Activated T-helper 1 cell treated with anti-CD3 and anti-CD28 coated beads, Interleukin-2, amount 50 U/mL, for 16 hours (primary cell): ENCODE data around the gene SIPA1L3.
"Not testable (repeated sequence)": the region's sequence is repeated elsewhere in the genome, so short reads cannot be mapped to it uniquely, and the experiment has no call there.

Source experiments
- DNase-seq, 2 donors: peaks; one replicate each; pipeline ENCODE4 v3.0.0-alpha.2; 2020; ENCODE audit warnings: low read depth in 1 of 2, low spot score in 1 of 2

SIPA1L3 gene

DNA sequence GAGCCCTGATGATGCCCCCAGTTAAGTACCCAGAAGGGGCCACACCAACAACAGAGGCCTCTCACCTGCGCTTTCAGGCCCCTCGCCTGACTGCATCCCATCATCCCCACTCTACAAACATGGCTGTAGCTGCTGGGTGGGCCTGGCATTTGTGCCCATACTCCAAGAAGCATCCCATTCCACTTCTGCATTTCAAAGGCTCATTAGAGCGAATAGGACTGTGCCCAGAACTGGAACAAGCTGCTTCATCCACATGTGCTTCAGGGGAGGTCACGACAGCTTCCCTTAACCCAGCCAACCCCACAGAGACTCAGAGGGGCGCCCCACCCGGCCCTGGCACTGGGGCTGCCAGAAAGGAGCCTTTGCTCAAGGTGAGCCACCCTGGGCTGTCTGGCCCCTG, 156.9 kb downstream of the SIPA1L3 start:
- no peak for DNase-seq

DNA sequence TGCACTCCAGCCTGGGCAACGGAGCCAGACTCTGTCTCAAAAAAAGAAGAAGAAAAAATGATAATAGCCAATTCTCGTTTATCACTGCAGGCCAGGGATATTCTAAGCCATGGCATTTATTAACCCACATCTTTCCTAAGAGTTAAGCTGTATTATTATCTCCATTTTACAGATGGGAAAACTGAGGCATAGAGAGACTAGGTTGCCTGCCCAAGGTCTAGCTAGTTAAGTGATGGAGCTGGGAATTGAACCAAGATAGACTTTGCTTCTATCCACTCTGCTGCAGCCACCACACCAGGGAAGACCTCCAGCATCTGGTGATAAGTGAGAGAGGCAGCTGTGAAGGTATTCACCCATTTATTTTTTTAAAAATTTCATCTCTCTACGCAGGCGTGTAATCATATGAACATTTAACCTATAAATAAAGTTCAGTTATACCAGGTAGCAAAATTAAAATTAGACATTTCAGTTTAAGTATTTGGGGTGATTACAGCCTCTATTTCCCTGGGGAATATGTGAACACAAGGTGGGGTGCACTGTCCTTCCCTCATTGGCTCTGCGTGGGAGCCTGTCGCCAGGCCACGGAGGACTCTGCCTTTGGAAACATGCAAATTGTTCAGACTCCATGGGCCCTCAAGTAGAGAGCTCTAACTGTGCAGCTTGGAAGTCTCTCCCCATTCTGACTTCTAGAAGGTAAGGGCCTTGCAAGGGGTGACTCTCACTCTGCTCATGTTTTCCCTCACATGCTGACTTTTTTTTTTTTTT, 157.8 kb downstream of the SIPA1L3 start:
- no peak for DNase-seq

DNA sequence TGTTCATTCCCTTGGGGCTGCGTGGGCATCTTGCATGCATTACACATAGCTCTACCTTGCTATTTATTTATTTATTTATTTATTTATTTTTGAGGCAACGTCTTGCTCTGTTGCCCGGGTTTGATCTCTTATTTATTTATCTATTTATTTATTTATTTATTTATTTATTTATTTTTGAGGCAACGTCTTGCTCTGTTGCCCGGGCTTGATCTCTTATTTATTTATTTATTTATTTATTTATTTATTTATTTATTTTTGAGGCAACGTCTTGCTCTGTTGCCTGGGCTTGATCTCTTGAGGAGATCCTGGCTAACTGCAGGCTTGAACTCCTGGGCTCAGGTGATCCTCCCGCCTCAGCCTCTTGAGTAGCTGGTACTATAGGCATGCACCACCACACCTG, 158.8 kb downstream of the SIPA1L3 start:
- not testable (repeated sequence) for DNase-seq

DNA sequence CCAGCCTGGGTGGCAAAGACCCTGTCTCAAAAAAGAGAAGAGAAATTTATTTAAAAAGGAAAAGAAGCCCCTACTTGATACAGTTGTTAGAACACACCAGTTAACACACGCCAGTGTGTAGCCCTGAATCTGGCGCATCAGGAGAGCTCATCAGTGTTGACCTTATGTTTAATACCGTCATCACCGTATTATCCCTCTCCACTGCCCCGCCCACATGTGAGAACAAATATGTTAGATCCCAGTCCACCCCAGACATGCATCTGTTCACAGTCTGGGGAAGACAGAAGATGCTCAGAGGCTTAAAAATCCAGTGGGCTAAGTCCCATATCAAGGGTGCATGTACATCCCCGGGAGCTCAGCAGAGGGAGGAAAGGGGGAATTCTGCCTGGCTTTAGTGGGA, 161.8 kb downstream of the SIPA1L3 start:
- DNase-seq, result no peak

DNA sequence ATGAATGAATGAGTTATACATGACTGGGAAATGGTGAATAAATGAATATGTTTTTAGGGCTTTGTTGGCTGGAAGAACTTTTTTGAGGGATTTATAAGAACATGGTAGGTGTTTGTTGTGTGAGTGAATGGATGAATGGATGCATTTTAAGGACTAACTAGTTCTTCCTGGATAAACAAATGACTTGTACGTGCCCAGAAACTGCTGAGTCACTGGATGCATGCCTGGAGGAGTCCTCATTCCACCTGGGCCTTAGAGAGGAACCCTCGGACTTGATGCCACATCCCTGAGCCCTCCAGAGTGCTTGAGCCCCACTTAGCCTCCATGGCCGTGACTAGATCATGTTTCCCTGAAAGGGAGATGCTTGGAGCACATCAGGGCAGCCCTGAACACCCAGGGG, 163.6 kb downstream of the SIPA1L3 start:
- DNase-seq, result no peak

DNA sequence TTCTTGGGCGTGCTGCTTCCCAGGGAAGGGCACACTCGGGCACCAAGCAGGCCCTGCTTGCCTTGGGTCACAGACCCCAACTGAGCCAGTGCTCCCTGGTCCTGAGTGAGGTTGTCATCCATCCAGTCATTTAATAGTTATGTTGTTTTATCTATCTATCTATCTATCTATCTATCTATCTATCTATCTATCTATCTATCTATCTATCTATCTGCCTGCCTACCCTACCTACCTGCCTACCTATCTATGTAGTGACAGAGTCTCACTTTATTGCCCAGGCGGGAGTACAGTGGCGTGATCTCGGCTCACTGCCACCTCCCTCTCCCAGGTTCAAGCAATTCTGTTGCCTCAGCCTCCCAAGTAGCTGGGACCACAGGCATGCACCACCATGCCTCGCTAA, 164.0 kb downstream of the SIPA1L3 start:
- DNase-seq, result not testable (repeated sequence)

DNA sequence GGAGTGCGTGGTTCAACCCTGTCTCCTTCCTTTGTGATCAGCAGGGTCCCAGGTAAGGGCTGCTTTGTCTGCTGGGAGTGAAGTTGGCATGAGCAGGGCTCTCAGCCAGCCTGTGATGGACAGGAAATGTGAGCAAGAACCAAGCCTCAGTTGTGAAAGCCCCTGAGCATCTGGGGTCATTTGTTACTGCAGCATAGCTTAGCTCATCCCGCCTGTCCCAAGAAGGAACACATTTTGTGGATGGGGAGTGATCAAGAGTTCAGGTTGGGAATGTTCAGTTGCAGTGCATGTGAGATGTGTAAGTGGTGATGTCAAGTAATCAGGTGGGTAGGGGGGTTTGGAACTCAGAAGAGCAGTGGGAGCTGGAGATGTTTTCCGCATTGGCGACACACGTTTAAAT, 164.6 kb downstream of the SIPA1L3 start:
- no peak for DNase-seq

DNA sequence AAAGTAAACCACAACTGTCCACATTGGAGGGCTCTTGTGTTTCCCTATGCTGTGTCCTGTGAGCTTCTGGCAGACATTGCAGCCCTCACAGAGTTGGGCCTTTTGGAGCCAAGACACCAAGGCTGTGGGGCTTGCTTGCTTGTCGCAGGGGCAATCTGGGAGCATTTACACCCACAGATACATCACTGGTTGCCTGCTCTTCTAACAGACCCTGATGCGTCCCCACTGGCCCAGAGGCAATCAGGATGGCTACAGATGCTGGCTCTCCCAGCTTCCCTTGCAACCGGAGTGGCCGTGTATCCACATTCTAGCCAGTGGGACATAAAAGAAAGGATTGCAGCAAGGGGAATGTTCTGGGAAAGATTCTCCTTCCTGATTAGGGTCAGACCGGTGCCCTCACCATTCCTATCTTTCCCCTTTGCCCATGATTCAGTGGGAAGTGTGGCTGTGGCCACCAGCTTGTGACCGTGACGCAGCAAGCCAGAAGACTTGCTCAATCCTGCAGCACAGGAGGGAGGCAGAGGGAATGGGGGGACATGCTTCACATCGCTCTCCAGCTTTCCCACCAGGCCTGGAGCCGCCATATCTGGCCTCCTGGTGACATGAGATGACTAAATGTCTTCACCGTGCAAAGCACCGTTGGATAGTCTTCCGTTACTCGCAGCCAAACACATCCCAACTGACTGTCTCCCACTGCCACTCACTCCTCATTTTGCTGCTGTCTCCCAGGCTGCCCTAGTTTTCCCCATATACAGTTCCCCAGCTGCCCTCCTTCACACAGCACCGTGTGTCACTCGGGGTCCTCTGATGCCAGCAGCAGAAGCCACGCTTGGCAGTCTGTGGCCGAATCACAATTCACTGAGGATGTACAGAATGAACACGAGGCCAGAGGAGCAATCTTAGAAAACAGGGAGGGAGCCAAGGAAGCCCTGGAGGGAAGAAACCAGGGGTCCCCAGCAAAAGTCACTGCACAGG, 166.1 kb downstream of the SIPA1L3 start:
- DNase-seq, result no peak

DNA sequence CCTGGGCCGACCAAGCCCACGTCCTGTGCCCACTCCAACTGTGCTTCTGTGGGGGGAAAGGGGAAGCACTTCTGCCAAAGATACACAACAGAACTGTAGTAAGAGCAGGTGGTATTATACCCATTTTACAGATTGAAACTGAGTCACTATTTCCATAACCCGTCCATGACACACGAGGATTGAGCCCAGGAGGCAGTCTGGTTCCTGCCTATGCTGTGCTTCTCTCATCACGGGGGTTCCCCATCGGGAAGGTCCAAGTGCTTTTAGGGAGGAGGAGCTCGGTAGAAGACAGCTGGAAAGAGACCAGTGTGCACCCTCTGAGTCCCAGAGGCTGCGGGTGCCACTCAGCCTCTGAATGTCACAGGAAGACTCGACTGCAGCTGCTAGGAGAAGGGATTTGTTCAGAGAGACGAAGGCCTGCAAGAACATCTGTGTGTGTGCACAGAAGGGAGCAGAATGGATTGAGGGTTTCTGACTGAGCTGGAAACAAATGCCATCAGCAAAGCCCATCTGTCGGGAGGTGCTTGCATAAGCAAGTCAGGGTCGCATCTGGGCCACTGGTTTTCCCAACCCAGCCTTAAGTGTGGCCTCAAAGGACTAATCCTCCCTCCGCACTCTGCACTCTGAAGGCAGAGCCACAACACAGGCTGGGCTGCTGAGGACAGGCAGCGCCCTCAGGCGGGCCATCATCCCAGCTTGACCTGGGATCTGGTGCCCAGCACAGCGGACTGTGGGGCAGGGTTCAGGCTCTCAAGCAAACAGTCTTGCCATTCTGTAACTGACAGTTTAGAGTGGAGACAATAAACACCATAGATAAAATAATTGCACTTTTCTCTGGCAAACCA, 167.1 kb downstream of the SIPA1L3 start:
- DNase-seq, result no peak

DNA sequence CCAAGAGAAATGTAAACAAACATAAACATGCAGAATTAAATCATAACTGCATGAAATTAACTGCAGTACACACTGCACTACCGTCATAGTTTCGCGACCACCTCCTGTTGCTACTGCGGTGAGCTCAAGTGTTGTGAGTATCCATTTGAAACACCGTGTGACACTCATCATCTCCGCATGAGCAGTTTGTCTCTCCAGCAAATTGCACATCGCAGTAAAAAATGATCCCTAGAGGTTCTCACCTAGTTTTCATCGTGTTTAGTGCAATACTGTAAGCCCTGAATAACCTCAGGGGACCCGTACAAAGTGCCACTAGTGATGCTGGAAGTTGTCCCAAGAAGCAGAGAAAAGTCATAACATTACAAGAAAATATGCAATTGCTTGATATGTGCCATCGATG, 169.3 kb downstream of the SIPA1L3 start:
- no peak for DNase-seq

DNA sequence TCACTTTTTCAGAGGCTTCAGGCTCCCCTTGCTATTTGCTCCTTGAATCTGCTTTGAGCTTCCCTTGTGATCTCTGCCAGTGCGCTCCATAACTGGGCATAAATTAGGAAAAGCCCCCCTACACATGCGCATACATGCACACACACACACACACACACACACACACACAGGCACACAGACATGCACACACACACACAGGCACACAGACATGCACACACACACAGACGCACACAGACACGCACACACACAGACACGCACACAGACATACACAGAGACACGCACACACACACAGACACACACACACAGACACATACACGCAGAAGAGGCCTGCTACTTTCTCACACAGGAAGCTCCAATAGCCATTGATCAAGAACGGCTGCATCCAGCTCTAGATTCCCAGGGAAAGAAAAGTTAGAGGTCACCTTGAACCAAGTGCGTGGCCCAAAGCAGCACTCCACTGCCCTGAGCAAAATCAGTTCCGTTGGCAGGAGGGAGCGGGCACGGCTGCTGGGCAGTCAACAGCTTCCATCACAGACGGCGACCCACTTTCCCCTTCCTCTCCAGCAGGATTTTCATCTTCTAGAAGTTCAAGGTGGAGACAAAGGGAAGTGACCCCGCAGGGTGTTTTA, 171.4 kb downstream of the SIPA1L3 start:
- no peak for DNase-seq

DNA sequence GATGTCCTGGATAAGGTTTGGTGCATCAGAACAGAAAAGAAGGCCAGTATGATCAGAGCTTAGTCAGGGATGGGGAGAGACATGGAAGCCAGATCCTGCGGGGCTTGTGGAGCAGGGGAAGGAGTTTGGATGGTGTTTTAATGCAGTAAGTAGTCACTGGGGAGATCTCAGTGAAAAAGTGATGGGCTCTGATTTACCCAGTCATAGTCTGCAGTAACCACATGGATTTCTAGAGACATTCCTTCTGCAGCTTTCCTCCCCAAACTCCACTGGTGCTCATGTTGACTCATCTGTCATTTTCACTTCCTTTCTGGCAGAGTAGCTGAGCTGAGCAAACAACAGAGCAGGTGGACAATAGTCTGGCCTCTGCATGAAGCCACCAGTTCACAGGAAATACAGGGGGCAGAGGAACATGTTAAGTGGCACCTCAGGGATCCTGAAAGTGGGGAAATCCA, 172.9 kb downstream of the SIPA1L3 start:
- DNase-seq, result no peak

DNA sequence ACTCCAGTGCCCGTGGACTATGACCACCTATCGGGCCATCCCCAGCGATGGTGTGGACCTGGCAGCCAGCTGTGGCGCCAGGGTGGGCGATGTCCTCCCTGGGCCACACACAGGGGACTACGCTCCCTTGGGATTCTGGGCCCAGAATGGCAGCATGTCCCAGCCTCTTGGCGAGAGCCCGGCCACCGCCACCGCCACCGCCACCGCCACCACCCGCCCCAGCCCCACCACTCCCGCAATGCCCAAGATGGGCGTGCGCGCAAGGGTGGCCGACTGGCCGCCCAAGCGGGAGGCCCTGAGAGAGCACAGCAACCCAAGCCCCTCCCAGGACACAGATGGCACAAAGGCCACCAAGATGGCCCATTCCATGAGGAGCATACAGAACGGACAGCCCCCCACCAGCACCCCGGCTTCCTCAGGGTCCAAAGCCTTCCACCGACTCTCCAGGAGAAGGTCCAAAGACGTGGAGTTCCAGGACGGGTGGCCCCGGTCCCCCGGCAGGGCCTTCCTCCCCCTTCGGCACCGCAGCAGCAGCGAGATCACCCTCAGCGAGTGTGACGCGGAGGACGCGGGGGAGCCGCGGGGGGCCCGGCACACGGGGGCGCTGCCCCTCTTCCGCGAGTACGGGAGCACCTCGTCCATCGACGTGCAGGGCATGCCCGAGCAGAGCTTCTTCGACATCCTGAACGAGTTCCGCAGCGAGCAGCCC, 174.7 kb downstream of the SIPA1L3 start:
- DNase-seq, result no peak

DNA sequence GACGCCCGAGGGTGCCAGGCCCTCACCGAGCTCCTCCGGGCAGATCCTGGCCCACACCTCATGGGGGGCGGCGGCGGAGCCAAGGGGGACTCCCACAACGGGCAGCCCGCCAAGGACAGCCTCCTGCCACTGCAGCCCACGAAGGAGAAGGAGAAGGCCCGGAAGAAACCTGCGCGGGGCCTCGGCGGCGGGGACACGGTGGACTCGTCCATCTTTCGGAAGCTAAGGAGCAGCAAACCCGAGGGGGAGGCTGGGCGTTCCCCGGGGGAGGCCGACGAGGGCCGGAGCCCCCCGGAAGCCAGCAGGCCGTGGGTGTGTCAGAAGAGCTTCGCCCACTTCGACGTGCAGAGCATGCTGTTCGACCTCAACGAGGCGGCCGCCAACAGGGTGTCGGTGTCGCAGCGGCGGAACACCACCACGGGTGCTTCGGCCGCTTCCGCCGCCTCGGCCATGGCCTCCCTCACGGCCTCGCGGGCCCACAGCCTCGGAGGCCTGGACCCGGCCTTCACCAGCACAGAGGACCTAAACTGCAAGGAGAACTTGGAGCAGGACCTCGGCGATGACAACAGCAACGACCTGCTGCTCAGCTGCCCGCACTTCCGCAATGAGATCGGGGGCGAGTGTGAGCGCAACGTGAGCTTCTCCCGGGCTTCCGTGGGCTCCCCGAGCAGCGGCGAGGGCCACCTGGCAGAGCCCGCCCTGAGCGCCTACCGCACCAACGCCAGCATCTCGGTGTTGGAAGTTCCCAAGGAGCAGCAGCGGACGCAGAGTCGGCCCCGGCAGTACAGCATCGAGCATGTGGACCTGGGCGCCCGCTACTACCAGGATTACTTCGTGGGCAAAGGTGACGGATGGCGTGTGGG, 175.5 kb downstream of the SIPA1L3 start:
- DNase-seq, result no peak

DNA sequence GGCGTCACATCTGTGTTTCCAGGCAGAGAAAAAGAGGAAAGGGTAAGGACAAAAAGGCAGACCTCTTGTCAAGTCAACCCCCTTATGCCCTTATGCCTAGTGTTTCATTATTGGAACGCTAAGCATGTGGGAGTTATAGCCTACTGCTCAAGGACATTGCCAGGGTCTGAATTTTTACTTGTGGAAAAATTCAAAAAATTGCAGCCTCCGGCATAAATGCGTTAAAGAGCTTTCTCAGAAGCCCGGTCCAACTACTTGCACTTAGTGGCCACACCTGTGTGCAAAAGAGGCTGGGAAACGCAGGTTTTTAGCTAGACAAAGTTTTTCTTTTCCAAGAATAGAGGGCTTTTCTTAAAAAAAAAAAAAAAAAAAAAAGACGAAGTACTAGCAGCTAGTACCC, 177.2 kb downstream of the SIPA1L3 start:
- no peak for DNase-seq

DNA sequence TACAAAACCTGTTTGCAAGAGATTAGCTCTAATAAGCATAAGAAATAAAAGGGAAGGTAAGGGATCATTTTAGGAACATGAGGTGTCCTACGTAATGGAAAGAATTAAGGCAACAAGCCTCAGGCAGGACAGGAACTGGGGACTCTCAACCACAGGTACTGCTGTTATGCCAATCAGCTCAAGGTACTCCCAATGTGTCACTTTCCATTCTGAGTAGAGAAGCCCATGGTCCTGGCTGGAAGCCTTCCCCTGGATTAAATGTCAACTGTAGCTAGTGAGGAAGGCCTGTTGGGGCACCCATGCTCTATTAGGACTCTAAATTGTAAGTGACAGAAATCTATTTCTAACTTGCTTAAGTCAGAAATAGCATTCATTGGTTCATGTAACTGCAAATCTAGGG, 182.4 kb downstream of the SIPA1L3 start:
- DNase-seq, result no peak

DNA sequence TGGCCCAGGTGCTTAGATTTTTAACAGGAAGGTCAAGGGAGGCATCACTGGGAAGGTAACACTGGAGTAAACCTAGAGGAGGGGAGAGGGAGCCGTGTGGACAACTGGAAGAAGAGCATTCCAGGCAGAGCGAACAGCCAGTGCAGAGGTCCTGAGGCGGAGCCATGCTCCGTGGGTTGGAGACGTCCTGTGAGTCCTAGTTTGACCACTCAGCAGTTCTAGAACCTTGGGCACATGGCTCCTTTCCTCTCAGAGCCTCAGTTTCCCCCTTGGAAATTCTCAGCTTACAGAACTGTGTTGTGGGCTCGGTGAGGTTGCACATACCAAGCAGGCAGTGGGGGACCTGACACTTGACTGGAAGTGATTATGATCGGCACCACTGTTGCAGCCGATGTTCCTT, 186.1 kb downstream of the SIPA1L3 start:
- DNase-seq, result no peak

DNA sequence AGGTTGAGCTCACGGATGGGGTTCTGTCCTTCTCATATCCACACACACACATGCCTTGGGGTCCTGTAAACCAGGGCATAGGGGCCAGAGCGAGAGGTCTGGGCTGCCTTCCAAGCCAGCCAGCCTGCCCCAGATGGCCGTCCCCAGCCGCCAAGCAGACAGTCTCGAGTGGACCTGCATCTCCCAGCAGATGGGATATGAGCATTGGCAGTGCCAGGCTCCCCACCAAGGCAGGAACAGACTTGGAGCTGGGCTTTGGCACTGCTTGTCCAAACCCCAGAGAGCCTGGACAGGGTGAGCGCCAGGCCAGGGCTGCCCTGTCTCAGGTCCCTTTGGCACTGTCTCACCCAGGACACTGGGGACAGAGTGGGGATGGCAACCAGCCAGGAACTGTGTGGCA, 186.6 kb downstream of the SIPA1L3 start:
- DNase-seq, result no peak
